ENCODE data around the gene SLC7A9.

DNA sequence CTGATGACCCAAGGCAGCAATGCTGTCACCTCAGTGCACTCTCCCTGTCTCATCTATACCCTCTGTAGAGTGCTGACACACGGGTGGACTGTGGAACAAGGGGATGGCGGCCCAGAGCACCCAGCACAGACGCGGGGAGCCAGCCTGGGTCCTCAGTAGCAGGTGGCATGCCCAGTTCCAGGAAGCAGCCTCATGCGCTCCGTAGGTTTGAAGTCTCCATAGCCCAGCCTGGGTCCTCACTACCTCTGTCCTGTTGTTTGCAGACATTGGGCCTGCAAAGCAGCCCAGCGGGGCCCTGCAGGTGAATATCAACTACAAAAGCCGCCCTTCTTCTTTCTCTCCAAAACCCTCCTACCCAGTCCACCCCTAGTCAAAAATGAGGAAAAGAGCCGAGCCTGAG lies 5.0 kb upstream of the SLC7A9 start:
- TF ChIP-seq POLR2AphosphoS5 (IDR thresholded peaks at IDR 0.05; ENCODE audit: low read depth, low read length) = no peak
- no peak for TF ChIP-seq POLR2A (IDR thresholded peaks at IDR 0.05; ENCODE audit: low read depth, low read length)

Measured in GM12892 (cell line).